ENCODE data around the gene COL4A2. TPM values are rescaled to one million over a fixed set of nuclear protein-coding genes. Genes with fewer than 3 reads are reported as not detected.
"Not testable (repeated sequence)": the region's sequence is repeated elsewhere in the genome, so short reads cannot be mapped to it uniquely, and the experiment has no call there.

COL4A2 gene
- total RNA-seq, 1 donor from 2014 or later: 120 TPM

DNA sequence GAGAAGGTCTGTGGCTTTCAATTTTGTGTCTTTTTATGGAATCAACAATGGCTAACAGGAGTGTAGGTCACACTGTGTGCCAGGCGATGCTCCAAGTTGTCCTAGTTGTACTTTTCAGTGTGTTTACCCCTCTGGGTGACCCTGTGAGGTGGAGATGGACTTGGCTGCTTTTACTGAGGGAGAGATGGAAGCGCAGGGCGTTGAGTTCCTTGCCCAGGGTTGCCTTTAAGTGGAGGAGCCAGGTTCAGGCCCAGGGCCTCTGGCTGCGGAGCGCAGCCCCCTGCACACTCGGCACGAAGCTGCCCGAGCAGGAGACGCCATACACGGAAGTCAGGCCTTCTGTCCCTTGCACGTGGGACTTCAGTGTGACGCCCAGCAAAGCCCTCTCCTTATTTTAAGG lies 141.6 kb downstream of the COL4A2 start:
- Mint-ChIP-seq H3K4me3 (ENCODE audit: low read depth) (no peak overlapping the region), H3K9me3 (ENCODE audit: low read depth) (no peaks in the 10 kb centered on the region), H3K4me1 (ENCODE audit: low read depth) (peaks cover 4% of the 10 kb centered on the region), H3K27me3 (no peaks in the 10 kb centered on the region), H3K27ac (no peak overlapping the region), H3K36me3 (ENCODE audit: insufficient read depth) (peaks cover 10% of the 10 kb centered on the region)
- no peak for DNase-seq (ENCODE audit: low spot score, unreplicated experiment)
- TF ChIP-seq, protein P1, sequence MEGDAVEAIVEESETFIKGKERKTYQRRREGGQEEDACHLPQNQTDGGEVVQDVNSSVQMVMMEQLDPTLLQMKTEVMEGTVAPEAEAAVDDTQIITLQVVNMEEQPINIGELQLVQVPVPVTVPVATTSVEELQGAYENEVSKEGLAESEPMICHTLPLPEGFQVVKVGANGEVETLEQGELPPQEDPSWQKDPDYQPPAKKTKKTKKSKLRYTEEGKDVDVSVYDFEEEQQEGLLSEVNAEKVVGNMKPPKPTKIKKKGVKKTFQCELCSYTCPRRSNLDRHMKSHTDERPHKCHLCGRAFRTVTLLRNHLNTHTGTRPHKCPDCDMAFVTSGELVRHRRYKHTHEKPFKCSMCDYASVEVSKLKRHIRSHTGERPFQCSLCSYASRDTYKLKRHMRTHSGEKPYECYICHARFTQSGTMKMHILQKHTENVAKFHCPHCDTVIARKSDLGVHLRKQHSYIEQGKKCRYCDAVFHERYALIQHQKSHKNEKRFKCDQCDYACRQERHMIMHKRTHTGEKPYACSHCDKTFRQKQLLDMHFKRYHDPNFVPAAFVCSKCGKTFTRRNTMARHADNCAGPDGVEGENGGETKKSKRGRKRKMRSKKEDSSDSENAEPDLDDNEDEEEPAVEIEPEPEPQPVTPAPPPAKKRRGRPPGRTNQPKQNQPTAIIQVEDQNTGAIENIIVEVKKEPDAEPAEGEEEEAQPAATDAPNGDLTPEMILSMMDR (IDR thresholded peaks at IDR 0.05; ENCODE audit: unreplicated experiment): no peak

DNA sequence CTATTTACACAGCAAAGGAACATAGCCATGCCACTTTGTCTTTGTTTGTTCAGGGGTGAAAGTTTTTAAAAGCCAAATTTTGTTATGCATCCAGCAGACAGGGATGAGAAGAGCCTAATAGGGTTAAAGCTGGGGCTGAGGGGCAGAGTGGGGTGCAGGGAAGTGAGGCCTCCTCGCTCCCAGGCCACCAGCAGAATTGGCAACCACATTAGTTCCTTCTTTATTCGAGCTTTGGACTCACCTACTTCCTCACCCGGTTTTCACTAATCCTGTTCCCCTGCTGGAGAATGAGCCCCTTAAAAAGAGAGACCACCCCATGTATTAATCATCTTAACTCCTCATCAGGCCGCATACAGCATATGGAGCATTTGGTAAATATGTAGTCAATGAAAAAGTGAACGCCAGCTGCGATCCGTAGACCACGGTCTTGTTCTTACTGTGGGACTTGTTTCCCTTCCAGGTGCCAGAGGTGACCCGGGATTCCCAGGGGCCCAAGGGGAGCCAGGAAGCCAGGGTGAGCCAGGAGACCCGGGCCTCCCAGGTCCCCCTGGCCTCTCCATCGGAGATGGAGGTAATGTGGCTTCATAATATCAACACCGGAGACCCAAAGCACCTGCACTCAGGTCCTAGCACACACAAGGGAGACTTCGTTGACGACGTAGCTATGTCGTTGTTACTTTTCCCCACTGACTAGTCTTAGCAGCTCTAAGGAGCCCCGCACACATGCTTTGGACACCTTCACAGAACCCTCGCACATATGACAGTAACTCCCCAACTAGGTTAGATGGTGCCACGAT lies 142.3 kb downstream of the COL4A2 start:
- TF ChIP-seq, protein P1 (IDR thresholded peaks at IDR 0.05; ENCODE audit: unreplicated experiment): no peak
- Mint-ChIP-seq H3K27ac (no peak overlapping the region), H3K27me3 (no peaks in the 10 kb centered on the region), H3K4me1 (ENCODE audit: low read depth) (peaks cover 4% of the 10 kb centered on the region), H3K9me3 (ENCODE audit: low read depth) (no peaks in the 10 kb centered on the region), H3K36me3 (ENCODE audit: insufficient read depth) (peaks cover 10% of the 10 kb centered on the region), H3K4me3 (ENCODE audit: low read depth) (no peak overlapping the region)
- DNase-seq (ENCODE audit: low spot score, unreplicated experiment): no peak

- Mint-ChIP-seq H3K27ac (no peak overlapping the region), H3K36me3 (ENCODE audit: insufficient read depth) (peaks cover 7% of the 10 kb centered on the region)
Measured at GRCh38 chr13:110450016-110450900, 143.2 kb downstream of the COL4A2 start.

GRCh38 chr13:110450941-110451730 lies 144.1 kb downstream of the COL4A2 start:
- H3K4me3 Mint-ChIP-seq (ENCODE audit: low read depth): no peak overlapping the region
- TF ChIP-seq, protein P1 (IDR thresholded peaks at IDR 0.05; ENCODE audit: unreplicated experiment): no peak
- no peak for DNase-seq (ENCODE audit: low spot score, unreplicated experiment)
- peaks cover 6% of the 10 kb centered on the region for H3K4me1 Mint-ChIP-seq (ENCODE audit: low read depth)
- H3K9me3 Mint-ChIP-seq (ENCODE audit: low read depth): no peaks in the 10 kb centered on the region
- no peak overlapping the region for H3K27ac Mint-ChIP-seq
- peaks cover 8% of the 10 kb centered on the region for H3K36me3 Mint-ChIP-seq (ENCODE audit: insufficient read depth)
- no peaks in the 10 kb centered on the region for H3K27me3 Mint-ChIP-seq

More at GRCh38 chr13:110450016-110450900, 143.2 kb downstream of the COL4A2 start:
- TF ChIP-seq, protein P1 (IDR thresholded peaks at IDR 0.05; ENCODE audit: unreplicated experiment): no peak
- DNase-seq (ENCODE audit: low spot score, unreplicated experiment): no peak
- Mint-ChIP-seq H3K9me3 (ENCODE audit: low read depth) (no peaks in the 10 kb centered on the region), H3K27me3 (no peaks in the 10 kb centered on the region), H3K4me3 (ENCODE audit: low read depth) (no peak overlapping the region), H3K4me1 (ENCODE audit: low read depth) (peaks cover 4% of the 10 kb centered on the region)

DNA sequence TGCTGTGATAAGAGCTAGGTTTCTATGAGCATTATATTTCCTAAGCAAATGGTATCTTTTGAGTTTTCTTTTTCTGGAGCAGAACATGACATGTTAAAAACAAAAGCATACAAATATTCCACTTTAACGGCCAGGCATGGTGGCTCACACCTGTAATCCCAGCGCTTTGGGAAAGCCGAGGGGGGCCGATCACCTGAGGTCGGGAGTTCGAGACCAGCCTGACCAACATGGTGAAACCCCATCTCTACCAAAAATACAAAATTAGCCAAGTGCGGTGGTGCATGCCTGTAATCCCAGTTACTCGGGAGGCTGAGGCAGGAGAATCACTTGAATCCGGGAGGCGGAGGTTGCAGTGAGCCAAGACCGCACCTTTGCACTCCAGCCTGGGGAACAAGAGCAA lies 146.0 kb downstream of the COL4A2 start:
- DNase-seq (ENCODE audit: low spot score, unreplicated experiment); H3K9me3 Mint-ChIP-seq (ENCODE audit: low read depth); H3K36me3 Mint-ChIP-seq (ENCODE audit: insufficient read depth); H3K4me3 Mint-ChIP-seq (ENCODE audit: low read depth); H3K27me3 Mint-ChIP-seq; H3K4me1 Mint-ChIP-seq (ENCODE audit: low read depth); H3K27ac Mint-ChIP-seq: not testable (repeated sequence)
